GM19452 (cell line): ENCODE measurements around the gene HAAO.

Source experiments
- ATAC-seq: cut with Tn5 transposase; IDR thresholded peaks from one replicate; pipeline ENCODE4 v1.9.1; 2021; ENCODE audit not compliant: unreplicated experiment

The HAAO gene

GRCh38 chr2:42793334-42794270, 1.2 kb upstream of the HAAO start:
- no peak for ATAC-seq

GRCh38 chr2:42792087-42792582, 248 bp downstream of the HAAO start:
- ATAC-seq = peak; percentile 18

- no peak for ATAC-seq
These were observed 777 bp downstream of the HAAO start for GRCh38 chr2:42791606-42792005.

GRCh38 chr2:42789751-42790150, 2.6 kb downstream of the HAAO start:
- no peak for ATAC-seq

GRCh38 chr2:42788882-42789281, 3.5 kb downstream of the HAAO start:
- no peak for ATAC-seq

GRCh38 chr2:42788478-42788793, 3.9 kb downstream of the HAAO start:
- no peak for ATAC-seq

- no peak for ATAC-seq
These were observed 4.5 kb downstream of the HAAO start for GRCh38 chr2:42787788-42788477.

- ATAC-seq = no peak
These were observed 5.0 kb downstream of the HAAO start for GRCh38 chr2:42787424-42787787.

GRCh38 chr2:42786561-42787345, 5.6 kb downstream of the HAAO start:
- ATAC-seq = no peak

GRCh38 chr2:42784204-42784880, 8.0 kb downstream of the HAAO start:
- ATAC-seq = no peak

GRCh38 chr2:42783511-42783910, 8.9 kb downstream of the HAAO start:
- ATAC-seq = no peak

- ATAC-seq = no peak
These were observed 11.2 kb downstream of the HAAO start for GRCh38 chr2:42781181-42781580.

- ATAC-seq = no peak
These were observed 14.2 kb downstream of the HAAO start for GRCh38 chr2:42777883-42778805.

GRCh38 chr2:42775810-42776209, 16.6 kb downstream of the HAAO start:
- no peak for ATAC-seq

- no peak for ATAC-seq
These were observed 17.2 kb downstream of the HAAO start for GRCh38 chr2:42775186-42775585.

- ATAC-seq = no peak
These were observed 20.7 kb downstream of the HAAO start for GRCh38 chr2:42771546-42772153.

- ATAC-seq = no peak
These were observed 21.9 kb downstream of the HAAO start for GRCh38 chr2:42770288-42771131.

GRCh38 chr2:42769583-42770287, 22.6 kb downstream of the HAAO start:
- no peak for ATAC-seq
